Neural progenitor cell (in vitro differentiated cells): ENCODE measurements around the gene LMO1. TPM values are rescaled to one million over a fixed set of nuclear protein-coding genes. Genes with fewer than 3 reads are reported as not detected.
A peak's percentile ranks its signal among the peaks of the same experiment; 100 is the strongest.

Source experiments
- DNase-seq: peaks from one replicate; pipeline ENCODE4 v3.0.0-alpha.2; 2016; ENCODE audit warnings: low spot score
- H2AFZ ChIP-seq: fragments of 200-600 bp; sonication (generic); replicated peaks from 2 replicates; pipeline ENCODE4 v1.6.1; 2016; ENCODE audit warnings: antibody characterized with exemption
- H3F3A ChIP-seq: fragments of 200-600 bp; sonication (generic); 2 replicates; pipeline ENCODE4 v1.6.1; 2016; ENCODE audit warnings: antibody characterized with exemption, low read depth
- H3K27ac ChIP-seq: fragments of 200-600 bp; sonication (generic); 2 replicates; pipeline ENCODE4 v1.5.1; 2016; ENCODE audit warnings: mild to moderate bottlenecking
- H3K27me3 ChIP-seq: fragments of 200-600 bp; sonication (generic); 2 replicates; pipeline ENCODE4 v1.6.1; 2016; ENCODE audit warnings: mild to moderate bottlenecking, moderate library complexity
- H3K36me3 ChIP-seq: fragments of 200-600 bp; sonication (generic); 2 replicates; pipeline ENCODE4 v1.5.1; 2016
- H3K4me1 ChIP-seq: fragments of 200-600 bp; sonication (generic); 2 replicates; pipeline ENCODE4 v1.6.1; 2016; ENCODE audit warnings: mixed run types
- H3K4me2 ChIP-seq: fragments of 200-600 bp; sonication (generic); 2 replicates; pipeline ENCODE4 v1.6.1; 2016
- H3K4me3 ChIP-seq: fragments of 200-600 bp; sonication (generic); 2 replicates; pipeline ENCODE4 v1.5.1; 2016
- H3K79me2 ChIP-seq: fragments of 200-600 bp; sonication (generic); 2 replicates; pipeline ENCODE4 v1.6.1; 2016; ENCODE audit warnings: low read depth
- H3K9ac ChIP-seq: fragments of 200-600 bp; sonication (generic); 2 replicates; pipeline ENCODE4 v1.6.1; 2016
- H3K9me3 ChIP-seq: fragments of 200-600 bp; sonication (generic); 2 replicates; pipeline ENCODE4 v1.5.1; 2016; ENCODE audit warnings: low read depth
- H4K20me1 ChIP-seq: fragments of 200-600 bp; sonication (generic); 2 replicates; pipeline ENCODE4 v1.6.1; 2016; ENCODE audit warnings: low read depth
- H3K27ac Mint-ChIP-seq: 3 replicates; pipeline ENCODE4 v1.8.0; 2021; ENCODE audit warnings: mixed read lengths
- H3K27me3 Mint-ChIP-seq: 2 replicates; pipeline ENCODE4 v1.8.0; 2022; ENCODE audit warnings: low read depth, mild to moderate bottlenecking, inconsistent platforms, moderate library complexity, mixed read lengths; ENCODE audit not compliant: insufficient read depth
- H3K36me3 Mint-ChIP-seq: 3 replicates; pipeline ENCODE4 v1.8.0; 2021; ENCODE audit warnings: mixed read lengths
- H3K4me1 Mint-ChIP-seq: 3 replicates; pipeline ENCODE4 v1.8.0; 2021; ENCODE audit warnings: mixed read lengths
- H3K4me3 Mint-ChIP-seq: 3 replicates; pipeline ENCODE4 v1.8.0; 2021; ENCODE audit warnings: mild to moderate bottlenecking, moderate library complexity, mixed read lengths
- H3K9me3 Mint-ChIP-seq: 3 replicates; pipeline ENCODE4 v1.8.0; 2020; ENCODE audit warnings: mixed read lengths
- CTCF ChIP-seq: fragments of 200-600 bp; sonication (generic); IDR thresholded peaks from 2 replicates; pipeline ENCODE4 v1.5.1; 2017; ENCODE audit warnings: antibody characterized with exemption, mild to moderate bottlenecking
- EZH2 ChIP-seq: fragments of 200-600 bp; sonication (generic); IDR thresholded peaks from 2 replicates; pipeline ENCODE4 v1.6.1; 2017; ENCODE audit warnings: antibody characterized with exemption, mild to moderate bottlenecking, moderate library complexity
- EZH2phosphoT487 ChIP-seq: fragments of 200-600 bp; sonication (generic); IDR thresholded peaks from 2 replicates; pipeline ENCODE4 v1.6.1; 2017; ENCODE audit warnings: antibody characterized with exemption
- total RNA-seq: library from RNA; depleted of rRNA; stranded (reverse); fragments of >200 nt; gene quantifications from 2 replicates; pipeline ENCODE4 v1.2.3, GENCODE V29; 2015; ENCODE audit warnings: low replicate concordance

Gene LMO1
- total RNA-seq, 1 donor from 2014 or later, result 2.9 TPM

GRCh38 chr11:8239536-8240228 lies 24.0 kb downstream of the LMO1 start:
- Histone ChIP-seq H3F3A (peaks cover 31% of the 10 kb centered on the region), H3K4me1 (peaks cover 28% of the 10 kb centered on the region), H3K9me3 (no peaks in the 10 kb centered on the region), H3K27me3 (no peaks in the 10 kb centered on the region), H3K79me2 (peaks cover 21% of the 10 kb centered on the region), H3K4me3 (no peak overlapping the region), H3K9ac (no peak overlapping the region), H3K27ac (no peak overlapping the region), H3K4me2 (no peak overlapping the region), H3K36me3 (no peaks in the 10 kb centered on the region), H2AFZ (no peak overlapping the region), H4K20me1 (no peaks in the 10 kb centered on the region)
- DNase-seq, result no peak
- Mint-ChIP-seq H3K4me1 (peaks cover 68% of the 10 kb centered on the region), H3K27me3 (peaks cover 13% of the 10 kb centered on the region), H3K27ac (no peak overlapping the region), H3K36me3 (peaks cover 2% of the 10 kb centered on the region), H3K4me3 (no peak overlapping the region), H3K9me3 (peaks cover 6% of the 10 kb centered on the region)
- TF ChIP-seq EZH2phosphoT487 (no peak), EZH2 (no peak), CTCF (no peak)

- no peak overlapping the region for H3K9ac ChIP-seq
- DNase-seq, result no peak
- Mint-ChIP-seq H3K4me3 (no peak overlapping the region), H3K4me1 (peaks cover 69% of the 10 kb centered on the region), H3K27me3 (peaks cover 13% of the 10 kb centered on the region), H3K27ac (peak overlapping the region; percentile 34), H3K36me3 (peaks cover 2% of the 10 kb centered on the region), H3K9me3 (peaks cover 6% of the 10 kb centered on the region)
- no peak overlapping the region for H3K27ac ChIP-seq
- peaks cover 27% of the 10 kb centered on the region for H3K4me1 ChIP-seq
- H2AFZ ChIP-seq, result no peak overlapping the region
- TF ChIP-seq EZH2 (no peak), CTCF (no peak), EZH2phosphoT487 (no peak)
- H3F3A ChIP-seq, result peaks cover 28% of the 10 kb centered on the region
- no peaks in the 10 kb centered on the region for H3K9me3 ChIP-seq
- no peak overlapping the region for H3K4me3 ChIP-seq
- no peaks in the 10 kb centered on the region for H3K27me3 ChIP-seq
- H3K79me2 ChIP-seq, result peaks cover 17% of the 10 kb centered on the region
- no peak overlapping the region for H3K4me2 ChIP-seq
- H3K36me3 ChIP-seq, result no peaks in the 10 kb centered on the region
- H4K20me1 ChIP-seq, result no peaks in the 10 kb centered on the region
Measured at GRCh38 chr11:8239040-8239439, 24.6 kb downstream of the LMO1 start.

- no peak overlapping the region for H3K4me3 Mint-ChIP-seq
- peaks cover 6% of the 10 kb centered on the region for H3K9me3 Mint-ChIP-seq
- Histone ChIP-seq H3K4me1 (peaks cover 11% of the 10 kb centered on the region), H3K79me2 (peaks cover 17% of the 10 kb centered on the region), H3K27ac (no peak overlapping the region), H3K4me3 (no peak overlapping the region), H2AFZ (no peak overlapping the region), H3K36me3 (no peaks in the 10 kb centered on the region), H3K9me3 (no peaks in the 10 kb centered on the region), H3K9ac (no peak overlapping the region), H4K20me1 (no peaks in the 10 kb centered on the region), H3K4me2 (no peak overlapping the region), H3K27me3 (no peaks in the 10 kb centered on the region), H3F3A (peaks cover 12% of the 10 kb centered on the region)
- H3K27ac Mint-ChIP-seq, result peak overlapping the region; percentile 76
- peaks cover 62% of the 10 kb centered on the region for H3K4me1 Mint-ChIP-seq
- peaks cover 2% of the 10 kb centered on the region for H3K36me3 Mint-ChIP-seq
- DNase-seq, result no peak
- peaks cover 16% of the 10 kb centered on the region for H3K27me3 Mint-ChIP-seq
- TF ChIP-seq EZH2 (no peak), EZH2phosphoT487 (no peak), CTCF (no peak)
Measured at GRCh38 chr11:8237453-8237852, 26.2 kb downstream of the LMO1 start.
